ENCODE results near the gene RBL1.

GRCh38 chr20:37102571-37102970 lies 6.8 kb upstream of the RBL1 start:
- no peak for TF ChIP-seq TAF1 (IDR thresholded peaks at IDR 0.05; ENCODE audit: low read depth)
- no peak for TF ChIP-seq RAD21 (conservative IDR thresholded peaks at IDR 0.05)

Data from neural cell (in vitro differentiated cells).